ENCODE results near the gene UPK1A.

Gene UPK1A

DNA sequence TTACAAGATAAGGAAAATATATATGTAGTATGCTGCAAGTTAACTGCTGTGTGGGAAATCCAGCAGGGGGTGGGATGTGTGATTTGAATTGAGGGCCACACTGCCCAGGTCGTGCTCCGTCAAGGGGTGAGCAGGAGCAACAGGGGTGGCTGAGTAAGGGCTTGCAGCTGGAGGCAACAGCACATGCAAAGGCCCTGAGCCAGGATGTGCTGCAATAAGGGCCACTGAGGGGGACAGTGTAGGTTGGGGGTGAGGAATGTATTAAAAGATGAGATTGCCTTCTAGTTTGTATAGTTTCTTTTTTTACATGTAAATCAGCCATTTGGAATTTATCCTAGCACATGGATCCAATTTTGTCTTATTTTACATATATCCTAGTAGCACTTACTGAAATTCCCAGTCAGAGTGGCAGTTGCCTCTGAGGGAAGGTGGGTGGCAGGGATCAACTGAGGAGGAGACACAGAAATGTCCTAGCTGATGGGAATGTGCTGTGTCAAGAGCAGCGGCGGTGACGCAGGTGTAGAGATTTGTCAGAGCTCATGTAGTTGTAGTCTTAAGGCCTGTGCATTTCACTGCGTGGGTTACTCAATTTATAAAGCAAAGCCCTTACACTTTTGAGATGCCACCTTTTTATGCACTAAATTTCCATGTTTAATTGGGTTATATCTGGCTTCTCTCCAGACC lies 42.8 kb upstream of the UPK1A start:
- no peak for TF ChIP-seq CTCF (IDR thresholded peaks at IDR 0.05; ENCODE audit: low read depth, low read length, missing control alignments)
- H3K4me3 ChIP-seq (replicated peaks; ENCODE audit: low read depth, low read length), result no peak overlapping the region
- no peak for DNase-seq (ENCODE audit: extremely low read depth, low read depth)

GRCh38 chr19:35628264-35628564 lies 38.1 kb upstream of the UPK1A start:
- TF ChIP-seq CTCF (IDR thresholded peaks at IDR 0.05; ENCODE audit: low read depth, low read length, missing control alignments), result no peak

GRCh38 chr19:35628565-35629331 lies 37.6 kb upstream of the UPK1A start, which contains the start of gene RBM42:
Gene RBM42 (plus strand): TSS chr19:35629036. CDS start chr19:35629154, 118 bp downstream.
- peak within 1 kb of the TSS; percentile 81 for H3K4me3 ChIP-seq (replicated peaks; ENCODE audit: low read depth, low read length)
- peak; percentile 98 for DNase-seq (ENCODE audit: extremely low read depth, low read depth)
- TF ChIP-seq CTCF (IDR thresholded peaks at IDR 0.05; ENCODE audit: low read depth, low read length, missing control alignments), result no peak

More at GRCh38 chr19:35628264-35628564, 38.1 kb upstream of the UPK1A start:
- peak overlapping the region; percentile 81 for H3K4me3 ChIP-seq (replicated peaks; ENCODE audit: low read depth, low read length)
- DNase-seq (ENCODE audit: extremely low read depth, low read depth), result no peak

GRCh38 chr19:35629332-35629633 lies 37.0 kb upstream of the UPK1A start:
- DNase-seq (ENCODE audit: extremely low read depth, low read depth), result no peak
- TF ChIP-seq CTCF (IDR thresholded peaks at IDR 0.05; ENCODE audit: low read depth, low read length, missing control alignments), result no peak
- H3K4me3 ChIP-seq (replicated peaks; ENCODE audit: low read depth, low read length), result peak overlapping the region; percentile 81

DNA sequence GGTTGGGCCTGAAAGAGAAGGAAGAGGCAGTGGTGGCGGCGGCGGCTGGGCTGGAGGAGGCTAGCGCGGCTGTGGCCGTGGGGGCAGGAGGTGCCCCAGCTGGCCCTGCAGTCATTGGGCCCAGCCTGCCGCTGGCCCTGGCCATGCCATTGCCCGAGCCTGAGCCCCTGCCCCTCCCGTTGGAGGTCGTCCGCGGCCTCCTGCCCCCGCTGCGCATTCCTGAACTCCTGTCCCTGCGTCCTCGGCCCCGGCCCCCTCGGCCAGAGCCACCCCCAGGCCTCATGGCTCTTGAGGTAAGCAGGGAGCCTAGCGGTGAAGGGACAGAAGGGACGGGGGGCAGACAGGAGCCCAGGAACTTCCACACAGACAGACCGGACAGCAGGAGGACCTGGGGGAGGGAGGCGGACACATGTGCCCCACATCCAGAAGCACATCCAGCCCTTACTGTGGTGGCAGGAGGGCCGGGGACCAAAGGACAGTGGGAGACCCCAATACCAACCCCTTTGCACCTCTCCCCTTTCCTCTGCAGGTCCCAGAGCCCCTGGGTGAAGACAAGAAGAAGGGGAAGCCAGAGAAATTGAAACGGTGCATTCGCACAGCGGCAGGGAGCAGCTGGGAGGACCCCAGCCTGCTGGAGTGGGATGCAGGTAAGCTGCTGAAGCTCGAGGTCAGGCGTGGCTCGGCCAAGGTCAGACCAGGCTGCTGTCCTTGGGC lies 32.4 kb upstream of the UPK1A start:
- no peak for TF ChIP-seq CTCF (IDR thresholded peaks at IDR 0.05; ENCODE audit: low read depth, low read length, missing control alignments)
- no peak for DNase-seq (ENCODE audit: extremely low read depth, low read depth)
- H3K4me3 ChIP-seq (replicated peaks; ENCODE audit: low read depth, low read length), result no peak overlapping the region

DNA sequence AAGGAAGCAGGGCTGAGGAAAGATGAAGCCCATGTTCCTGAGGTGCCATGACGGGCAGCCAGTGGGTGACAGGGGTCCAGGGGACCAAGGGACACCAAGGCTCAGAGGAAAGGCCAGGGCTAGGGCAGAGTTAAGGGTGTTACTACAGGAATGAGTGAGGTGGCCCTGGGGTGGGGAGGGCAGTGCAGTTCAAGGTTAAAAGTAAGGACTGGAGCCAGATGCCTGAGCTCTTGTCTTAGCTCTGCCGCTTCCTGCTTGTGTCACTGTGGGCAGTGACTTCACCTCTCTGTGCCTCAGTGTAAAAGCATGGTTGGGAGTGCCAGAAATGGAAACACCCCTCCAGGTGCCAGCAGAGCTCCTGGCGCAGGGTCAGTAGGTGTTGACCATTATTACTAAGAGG lies 29.7 kb upstream of the UPK1A start:
- no peak for TF ChIP-seq CTCF (IDR thresholded peaks at IDR 0.05; ENCODE audit: low read depth, low read length, missing control alignments)
- no peak overlapping the region for H3K4me3 ChIP-seq (replicated peaks; ENCODE audit: low read depth, low read length)
- no peak for DNase-seq (ENCODE audit: extremely low read depth, low read depth)
